ENCODE results near the gene CD82. TPM values are rescaled to one million over a fixed set of nuclear protein-coding genes. Genes with fewer than 3 reads are reported as not detected.
"Not testable (repeated sequence)": the region's sequence is repeated elsewhere in the genome, so short reads cannot be mapped to it uniquely, and the experiment has no call there.

The CD82 gene
- total RNA-seq, 1 donor from 2014 or later = 127 TPM

DNA sequence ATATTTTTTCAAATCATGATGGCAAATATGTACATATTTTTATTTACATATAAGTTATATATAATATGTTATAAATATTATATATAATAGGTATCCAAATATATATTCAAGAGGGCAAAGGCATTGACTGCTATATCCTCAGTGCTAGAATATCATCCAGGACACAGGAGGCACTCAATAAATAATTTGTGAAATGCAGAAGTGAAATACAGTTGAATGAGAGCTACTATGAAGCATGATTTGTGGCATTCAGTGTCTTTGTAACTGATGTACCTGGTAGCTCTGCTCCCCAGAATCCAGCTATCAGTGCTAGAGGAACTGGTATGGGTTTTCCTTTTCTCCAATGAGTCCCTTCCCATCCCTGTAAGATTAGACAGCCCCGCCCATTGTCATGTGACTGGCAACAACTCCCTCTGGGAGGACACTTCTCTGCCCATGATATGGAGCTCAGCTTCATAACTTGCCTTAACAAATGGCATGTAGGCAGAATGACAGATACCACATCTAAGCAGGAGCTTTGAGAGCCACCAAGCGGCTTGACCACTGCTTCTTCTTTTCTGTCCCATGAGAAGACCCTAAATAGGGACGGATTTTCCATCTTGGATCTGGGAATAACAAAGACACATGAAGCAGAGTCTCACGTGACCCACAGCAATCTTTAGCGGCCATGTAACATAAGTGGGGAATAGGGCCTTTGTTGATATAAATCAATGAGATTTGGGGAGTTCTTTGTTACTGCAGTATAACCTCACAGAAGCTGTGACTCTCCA lies 10.2 kb upstream of the CD82 start:
- ATAC-seq (no peak), DNase-seq (ENCODE audit: low spot score) (no peak)
- intact Hi-C loops (cut with DNase I) = loop anchor here (5.0 kb wide), 1 partner anchor 357 kb away; no protein-coding TSS in a partner anchor

- ATAC-seq (peak; percentile 85), DNase-seq (ENCODE audit: low spot score) (peak; percentile 85)
- intact Hi-C loops (cut with DNase I) = loop anchor here (2.0 to 5.0 kb wide), 2 partner anchors 58 to 355 kb away; no protein-coding TSS in a partner anchor
These were observed 8.6 kb upstream of the CD82 start for GRCh38 chr11:44556735-44557409.

DNA sequence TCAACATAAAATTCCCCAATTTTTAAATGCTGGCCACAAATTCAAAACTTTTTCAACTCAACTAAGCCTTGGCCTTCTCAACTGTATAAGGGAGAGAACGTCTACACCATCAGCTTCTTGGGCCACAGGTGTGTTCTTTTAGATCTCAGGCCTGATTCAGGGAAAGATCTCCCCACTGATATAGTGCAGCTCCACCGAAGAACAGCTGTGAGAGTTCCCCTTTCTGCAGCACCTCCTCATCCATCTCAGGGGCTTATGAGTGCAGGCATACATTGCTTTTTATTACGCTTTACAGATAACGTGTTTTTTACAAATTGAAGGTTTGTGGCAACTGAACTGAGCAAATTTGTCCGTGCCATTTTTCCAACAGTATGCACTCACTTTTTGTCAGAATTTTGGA lies 8.0 kb upstream of the CD82 start:
- intact Hi-C loops (cut with DNase I) = loop anchor here (2.0 to 5.0 kb wide), 2 partner anchors 57 to 355 kb away; no protein-coding TSS in a partner anchor
- DNase-seq (ENCODE audit: low spot score) (no peak), ATAC-seq (no peak)

DNA sequence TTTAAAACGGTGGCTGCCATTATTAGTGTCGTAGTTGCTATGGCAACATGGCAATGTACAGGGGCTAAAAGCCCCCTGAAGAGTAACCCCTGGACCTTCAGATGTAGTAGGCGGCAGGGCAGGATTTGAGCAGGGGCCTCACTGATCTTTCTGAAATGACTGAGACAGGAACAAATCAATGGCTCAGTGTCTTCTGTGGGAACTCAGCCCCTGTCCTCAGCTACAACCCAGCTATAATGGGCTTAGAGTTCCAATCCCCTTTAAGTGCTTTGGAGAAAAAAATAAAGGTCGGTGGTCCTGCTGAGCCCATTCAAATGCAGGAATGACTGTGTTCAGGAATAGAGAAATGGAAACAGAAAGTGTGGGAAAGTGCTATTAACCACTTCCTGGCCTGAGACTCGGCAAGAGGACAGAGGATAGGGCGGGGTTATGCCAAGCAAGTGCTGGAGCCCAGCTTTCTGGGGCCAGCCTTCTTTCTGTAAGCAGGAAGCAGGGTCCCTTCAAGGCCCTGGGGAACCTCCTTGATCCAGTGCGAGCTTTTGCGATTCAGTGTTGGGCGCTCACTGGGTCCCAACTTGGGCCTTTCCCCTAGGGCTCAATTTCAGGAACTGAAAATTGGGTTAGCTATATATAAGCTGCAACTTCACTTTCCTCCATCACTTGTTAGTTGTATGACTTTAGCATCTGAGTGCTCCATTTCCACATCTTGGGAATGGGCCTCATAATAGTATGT lies 6.1 kb upstream of the CD82 start:
- DNase-seq (ENCODE audit: low spot score) = no peak
- intact Hi-C loops (cut with DNase I) = loop anchor here (5.0 kb wide), 1 partner anchor 353 kb away; no protein-coding TSS in a partner anchor
- ATAC-seq = no peak

DNA sequence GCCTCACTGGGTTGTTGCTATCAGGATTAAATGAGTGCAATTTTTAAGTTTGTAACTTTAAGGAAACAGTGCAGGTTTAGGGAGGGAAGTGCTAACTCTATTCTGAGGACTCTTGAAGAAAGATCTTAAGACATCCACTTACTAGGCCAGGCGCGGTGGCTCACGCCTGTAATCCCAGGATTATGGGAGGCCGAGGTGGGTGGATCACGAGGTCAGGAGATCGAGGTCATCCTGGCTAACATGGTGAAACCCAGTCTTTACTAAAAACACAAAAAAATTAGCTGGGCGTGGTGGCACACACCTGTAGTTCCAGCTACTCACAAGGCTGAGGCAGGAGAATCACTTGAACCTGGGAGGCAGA lies 5.5 kb upstream of the CD82 start:
- DNase-seq (ENCODE audit: low spot score); ATAC-seq: not testable (repeated sequence)
- intact Hi-C loops (cut with DNase I) = loop anchor here (5.0 kb wide), 1 partner anchor 352 kb away; no protein-coding TSS in a partner anchor

DNA sequence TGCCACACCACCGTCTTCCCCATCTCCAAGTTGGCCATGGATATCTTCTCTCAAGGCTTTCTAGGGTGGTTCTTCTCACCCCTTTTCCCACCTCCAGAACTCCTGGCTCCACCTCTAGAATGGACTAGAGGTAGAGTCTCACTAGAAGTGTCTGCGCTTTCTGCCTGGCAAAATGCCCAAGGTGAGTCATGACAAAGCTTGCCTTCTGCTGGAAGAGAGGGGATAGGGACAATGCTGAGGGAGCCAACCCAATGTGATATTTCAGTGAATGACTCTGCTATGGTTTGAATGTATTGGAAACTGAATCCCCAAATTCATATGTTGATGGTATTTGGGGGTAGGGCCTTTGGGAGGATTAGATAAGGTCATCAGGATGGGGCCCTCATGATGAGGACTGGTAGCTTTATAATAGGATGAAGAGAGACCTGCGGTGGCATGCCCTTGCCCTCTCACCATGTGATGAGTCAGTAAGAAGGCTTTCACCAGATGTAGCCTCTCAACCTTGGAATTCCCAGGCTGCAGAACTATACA lies 4.1 kb upstream of the CD82 start:
- intact Hi-C loops (cut with DNase I) = no loop called here
- DNase-seq (ENCODE audit: low spot score) (no peak), ATAC-seq (no peak)

- no peak for ATAC-seq
- intact Hi-C loops (cut with DNase I) = no loop called here
- DNase-seq (ENCODE audit: low spot score) = no peak
These were observed 3.3 kb upstream of the CD82 start for GRCh38 chr11:44561964-44562734.

GRCh38 chr11:44562845-44563460 lies 2.5 kb upstream of the CD82 start:
- DNase-seq (ENCODE audit: low spot score) = no peak
- intact Hi-C loops (cut with DNase I) = no loop called here
- ATAC-seq = no peak

- ATAC-seq (no peak), DNase-seq (ENCODE audit: low spot score) (no peak)
- intact Hi-C loops (cut with DNase I) = no loop called here
These were observed 1.8 kb upstream of the CD82 start for GRCh38 chr11:44563711-44564110.

DNA sequence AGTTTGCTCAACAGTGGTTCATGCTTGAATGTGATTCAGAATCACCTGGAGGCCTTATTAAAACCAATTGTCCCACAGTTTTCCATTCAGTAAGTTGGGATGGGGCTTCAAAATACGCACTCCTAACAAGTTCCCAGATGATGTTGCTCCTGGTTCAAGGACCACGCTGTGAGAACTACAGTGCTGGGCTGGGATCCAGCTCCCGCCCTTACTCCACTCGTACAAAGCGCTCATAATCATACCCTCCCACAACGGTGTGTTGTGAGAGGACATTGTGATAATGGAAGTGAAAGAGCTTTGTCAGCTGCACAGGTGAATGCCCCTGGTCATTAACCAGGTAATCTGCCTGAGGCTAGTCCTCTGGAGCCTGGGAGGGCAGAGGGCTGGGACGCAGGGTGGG lies 1.3 kb upstream of the CD82 start:
- ATAC-seq (peak; percentile 2), DNase-seq (ENCODE audit: low spot score) (no peak)
- intact Hi-C loops (cut with DNase I) = no loop called here

- intact Hi-C loops (cut with DNase I) = no loop called here
- DNase-seq (ENCODE audit: low spot score) = no peak
- peak; percentile 62 for ATAC-seq
These were observed 723 bp upstream of the CD82 start for GRCh38 chr11:44564670-44565210.

- DNase-seq (ENCODE audit: low spot score) (no peak), ATAC-seq (no peak)
- intact Hi-C loops (cut with DNase I) = no loop called here
These were observed 788 bp downstream of the CD82 start for GRCh38 chr11:44565953-44566949.

DNA sequence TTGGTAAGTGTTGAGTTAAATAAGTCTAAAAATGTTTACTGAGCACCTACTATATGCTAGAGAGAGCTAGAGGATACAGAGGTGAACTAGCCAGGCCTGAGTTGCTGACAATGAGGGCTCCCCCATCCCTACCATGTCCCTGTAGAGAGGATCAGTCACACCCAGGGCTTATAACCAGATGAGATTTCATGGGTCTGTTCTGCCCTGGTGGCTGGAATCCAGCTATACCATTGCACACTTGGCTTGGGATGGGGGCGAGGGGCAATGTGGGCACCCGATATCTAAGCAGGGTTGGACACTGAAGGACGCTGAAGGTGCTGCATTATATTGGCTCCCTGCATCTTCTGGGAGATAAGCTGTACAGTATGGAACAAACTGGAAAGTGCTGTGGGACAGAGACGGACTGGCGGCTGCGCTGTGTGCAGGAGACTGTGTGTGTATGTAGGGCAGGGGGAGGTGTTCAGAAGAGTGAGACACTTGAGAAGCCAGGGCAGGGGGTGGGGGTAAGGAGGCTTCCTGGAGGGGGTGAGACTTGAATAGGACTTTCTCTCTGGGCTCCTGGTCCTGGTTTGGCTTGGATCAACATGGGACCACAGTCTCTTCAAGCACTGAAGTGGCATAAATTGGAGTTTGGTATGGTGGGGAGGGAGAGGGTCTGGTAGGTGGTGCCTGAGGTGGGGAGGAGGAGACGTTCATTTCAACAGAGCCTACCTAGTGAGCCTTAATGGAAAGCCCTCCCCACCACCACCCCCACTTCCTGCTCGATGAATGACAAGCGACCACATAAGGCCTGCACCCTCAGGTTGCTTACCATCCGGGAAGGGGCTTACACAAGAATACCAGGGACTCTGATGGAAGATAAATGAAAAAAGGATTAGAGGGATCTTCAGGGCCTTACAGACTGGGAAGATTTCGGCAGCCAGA lies 1.8 kb downstream of the CD82 start:
- intact Hi-C loops (cut with DNase I) = no loop called here
- no peak for DNase-seq (ENCODE audit: low spot score)
- ATAC-seq = no peak

DNA sequence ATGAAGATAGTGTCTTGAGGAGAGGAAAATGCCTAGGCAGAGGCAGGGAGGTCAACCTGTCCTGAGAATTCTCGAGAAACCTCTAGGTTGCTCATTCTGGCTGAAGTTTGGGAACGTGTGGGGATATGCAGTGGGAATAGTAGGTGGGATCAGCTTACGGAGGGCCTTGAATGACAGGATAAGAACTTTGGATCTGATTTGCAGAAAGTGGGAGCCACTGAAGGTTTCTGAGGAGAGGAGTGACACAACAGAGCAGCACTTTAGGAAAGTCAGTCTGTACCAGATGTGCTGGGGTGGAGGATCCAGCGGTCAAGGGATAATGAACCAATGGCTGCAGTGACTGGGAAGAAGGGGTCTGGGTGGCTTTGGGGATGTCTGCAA lies 2.4 kb downstream of the CD82 start:
- no peak for DNase-seq (ENCODE audit: low spot score)
- intact Hi-C loops (cut with DNase I) = no loop called here
- no peak for ATAC-seq

GRCh38 chr11:44568331-44568657 lies 2.8 kb downstream of the CD82 start:
- no peak for DNase-seq (ENCODE audit: low spot score)
- intact Hi-C loops (cut with DNase I) = no loop called here
- ATAC-seq = no peak
